Measurements from ENCODE around the gene OPN1MW3.
"Not testable (repeated sequence)": the region's sequence is repeated elsewhere in the genome, so short reads cannot be mapped to it uniquely, and the experiment has no call there.

OPN1MW3 gene

DNA sequence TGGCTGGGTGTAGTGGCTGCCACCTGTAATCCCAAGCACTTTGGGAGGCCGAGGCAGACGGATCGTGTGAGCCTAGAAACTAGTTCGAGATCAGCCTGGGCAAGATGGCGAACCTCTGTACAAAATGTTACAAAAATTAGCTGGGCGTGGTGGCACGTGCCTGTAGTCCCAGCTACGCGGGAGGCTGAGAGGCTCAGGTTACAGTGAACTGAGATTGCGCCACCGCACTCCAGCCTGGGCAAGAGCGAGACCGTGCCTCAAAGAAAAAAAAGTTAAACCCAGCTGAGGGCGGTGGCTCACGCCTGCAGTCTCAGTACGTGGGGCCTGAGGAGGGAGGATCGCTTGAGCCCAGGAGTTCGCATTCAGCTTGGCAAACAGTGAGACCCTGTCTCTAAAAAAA lies 39.3 kb downstream of the OPN1MW3 start:
- no peak for DNase-seq (ENCODE audit: low read depth)

DNA sequence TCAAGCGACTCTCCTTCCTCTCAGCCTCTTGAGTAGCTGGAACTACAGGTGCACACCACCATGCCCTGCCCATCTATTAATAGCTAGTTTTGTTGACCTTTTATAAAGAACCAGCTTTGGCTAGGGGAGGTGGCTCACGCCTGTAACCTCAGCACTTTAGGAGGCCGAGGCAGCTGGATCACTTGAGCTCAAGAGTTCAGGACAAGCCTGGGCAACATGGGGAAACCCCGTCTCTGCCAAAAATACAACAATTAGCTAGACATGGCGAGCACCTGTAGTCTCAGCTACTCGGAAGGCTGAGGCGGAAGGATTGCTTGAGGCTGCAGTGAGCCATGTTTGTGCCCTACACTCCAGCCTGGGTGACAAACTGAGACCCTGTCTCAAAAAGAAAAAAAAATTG lies 40.9 kb downstream of the OPN1MW3 start:
- no peak for DNase-seq (ENCODE audit: low read depth)

DNA sequence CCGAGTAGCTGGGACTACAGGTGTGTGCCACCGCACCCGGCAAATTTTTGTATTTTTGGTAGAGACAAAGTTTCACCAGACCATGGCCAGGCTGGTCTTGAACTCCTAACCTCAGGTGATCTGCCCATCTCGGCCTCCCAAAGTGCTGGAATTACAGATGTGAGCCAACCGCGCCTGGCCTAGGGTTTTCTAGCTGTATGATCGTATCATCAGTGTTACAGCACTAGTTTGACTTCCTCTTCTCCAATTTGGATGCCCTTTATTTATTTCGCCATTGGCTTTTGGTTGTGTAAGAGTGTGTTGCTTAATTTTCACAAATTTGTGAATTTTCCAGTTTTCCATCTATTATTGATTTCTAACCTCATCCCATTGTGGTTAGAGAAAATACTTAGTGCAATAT lies 43.4 kb downstream of the OPN1MW3 start:
- DNase-seq (ENCODE audit: low read depth) = no peak

DNA sequence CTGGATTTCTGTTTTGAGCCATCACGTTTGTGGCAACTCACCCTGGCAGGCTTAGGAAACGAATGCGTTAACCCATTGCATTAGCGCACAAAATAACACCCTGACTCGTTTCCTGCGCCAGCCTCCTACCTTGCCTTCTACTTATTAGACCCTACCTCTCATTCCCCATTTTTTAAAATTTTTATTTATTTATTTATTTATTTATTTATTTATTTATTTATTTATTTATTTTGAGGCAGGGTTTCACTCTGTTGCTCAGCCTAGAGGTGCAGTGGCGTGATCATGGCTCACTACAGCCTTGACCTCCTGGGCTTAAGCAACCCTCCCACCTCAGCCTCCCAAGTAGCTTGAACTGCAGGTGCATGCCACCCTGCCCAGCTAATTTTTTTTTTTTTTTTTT lies 45.6 kb downstream of the OPN1MW3 start:
- not testable (repeated sequence) for DNase-seq (ENCODE audit: low read depth)

DNA sequence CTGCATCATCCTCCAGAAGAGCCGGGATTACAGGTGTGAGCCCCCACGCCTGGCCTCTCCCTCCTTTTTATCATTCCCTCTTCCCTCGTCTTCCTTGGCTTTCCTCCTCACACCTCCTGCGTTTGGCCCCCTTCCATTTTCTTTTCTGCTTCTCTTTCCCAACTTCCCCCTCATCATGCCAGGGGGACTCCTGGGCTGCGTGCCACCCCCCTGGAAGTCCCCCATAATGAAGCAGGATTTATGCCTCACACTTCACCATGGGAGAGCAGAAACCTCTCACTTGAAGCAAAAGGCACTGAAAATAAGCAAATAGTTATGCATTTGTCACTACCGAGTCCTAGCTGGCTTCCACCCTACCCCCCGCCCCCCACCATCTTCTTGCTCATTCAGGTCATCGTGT lies 46.1 kb downstream of the OPN1MW3 start:
- DNase-seq (ENCODE audit: low read depth) = no peak

DNA sequence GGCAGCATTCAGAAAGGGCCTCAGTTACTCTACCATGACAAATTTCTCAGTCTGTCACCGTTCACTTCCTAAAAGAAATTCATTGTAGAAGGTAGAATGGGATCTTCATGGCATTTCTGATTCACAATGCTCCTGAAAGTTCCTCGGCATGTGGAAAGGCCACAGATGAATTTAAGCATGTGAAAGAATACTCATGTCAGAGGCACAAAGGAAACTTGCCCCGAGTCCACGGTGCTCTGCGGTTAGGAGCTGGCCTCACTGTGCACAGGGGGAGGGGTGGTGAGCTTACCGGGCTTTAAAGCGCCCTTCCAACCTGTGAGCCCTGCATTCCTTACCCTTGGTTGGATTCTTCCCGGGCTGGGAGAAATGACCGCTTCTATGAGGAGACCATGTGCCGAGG lies 47.5 kb downstream of the OPN1MW3 start:
- DNase-seq (ENCODE audit: low read depth) = no peak

DNA sequence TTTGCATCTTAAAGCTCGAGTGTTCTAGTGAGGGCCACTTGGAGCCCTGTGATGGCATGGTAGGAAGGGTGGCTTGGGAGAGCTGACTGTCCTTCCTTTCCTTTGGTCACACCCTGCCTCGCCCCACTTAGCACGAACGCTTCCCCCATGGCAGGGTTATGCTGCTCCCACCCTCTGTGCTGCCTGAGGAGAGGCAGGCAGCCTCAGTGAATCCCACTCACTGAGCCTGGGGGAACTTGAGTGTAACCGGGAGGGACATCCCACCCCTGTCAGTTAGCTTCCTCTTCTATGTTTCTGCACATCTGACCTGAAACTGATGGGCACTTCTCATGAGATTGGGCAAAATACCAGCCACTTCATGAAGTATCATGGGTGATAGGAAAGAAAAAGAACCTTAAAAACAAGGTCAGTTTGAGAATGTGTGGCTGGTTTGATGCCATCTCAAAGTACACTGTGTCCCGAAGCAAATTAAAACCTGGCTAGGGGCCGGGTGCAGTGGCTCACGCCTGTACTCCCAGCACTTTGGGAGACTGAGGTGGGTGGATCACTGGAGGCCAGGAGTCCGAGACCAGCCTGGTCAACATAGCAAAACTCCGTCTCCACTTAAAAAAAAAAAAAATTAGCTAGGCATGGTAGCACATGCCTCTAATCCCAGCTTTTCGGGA lies 48.3 kb downstream of the OPN1MW3 start:
- no peak for DNase-seq (ENCODE audit: low read depth)

DNA sequence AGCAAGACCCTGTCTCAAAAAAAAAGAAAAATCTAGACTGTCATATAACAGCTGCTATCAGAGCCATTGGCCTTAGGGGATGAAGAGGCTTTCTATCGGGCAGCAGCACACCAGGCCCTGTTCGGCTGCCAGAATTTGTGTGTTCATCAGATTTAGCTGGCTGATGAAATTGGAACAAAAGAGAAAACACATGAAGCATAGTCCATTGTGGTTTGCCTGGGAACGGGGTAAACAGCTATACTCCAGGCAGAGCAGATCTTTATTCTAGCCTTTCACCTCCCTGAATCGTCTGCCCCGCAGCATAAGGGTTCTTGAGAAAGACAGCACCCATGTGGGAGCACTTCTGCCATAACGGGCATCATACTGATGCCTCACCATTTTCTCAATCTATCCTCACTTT lies 49.8 kb downstream of the OPN1MW3 start:
- DNase-seq (ENCODE audit: low read depth) = no peak

DNA sequence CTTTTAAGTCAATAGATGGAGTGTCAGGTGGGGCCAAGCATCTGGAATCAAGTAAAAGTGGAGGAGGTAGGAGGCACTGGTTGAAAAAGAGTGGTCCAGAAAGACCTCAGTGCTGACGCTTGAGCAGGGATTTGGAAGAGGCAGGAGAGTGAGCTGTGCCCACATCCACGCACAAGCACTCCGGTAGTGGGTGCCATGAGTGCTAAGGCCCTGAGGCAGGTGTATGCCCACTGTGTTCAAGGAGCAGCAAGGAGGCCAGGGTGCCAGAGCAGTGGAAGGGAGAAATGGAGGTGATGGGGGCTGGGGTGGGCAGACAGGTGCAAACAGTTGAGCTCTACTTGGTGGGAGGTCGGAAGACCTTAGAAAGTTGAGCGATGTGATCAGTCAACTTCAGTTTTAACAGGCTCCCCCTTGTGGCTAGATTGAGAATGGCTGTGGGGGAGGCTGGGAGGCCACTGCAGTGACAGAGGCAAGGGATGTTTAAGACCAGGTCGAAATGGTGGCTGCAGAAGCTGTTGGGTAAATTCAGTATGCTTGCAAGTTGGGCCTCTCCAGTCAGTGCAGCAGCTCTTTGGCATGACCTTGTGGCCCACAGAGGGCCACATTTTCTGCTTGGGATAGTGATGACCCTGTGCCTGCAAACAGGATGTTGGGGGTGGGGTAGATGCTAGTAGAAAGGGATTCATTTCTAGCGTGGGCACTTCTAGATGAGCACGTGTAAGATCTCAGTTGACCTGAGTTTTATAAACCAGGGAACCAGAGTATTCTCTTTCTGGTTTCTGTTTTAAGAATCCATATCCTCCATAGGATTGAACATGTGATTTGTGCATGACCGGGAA lies 50.9 kb downstream of the OPN1MW3 start:
- peak; percentile 36 for DNase-seq (ENCODE audit: low read depth)

DNA sequence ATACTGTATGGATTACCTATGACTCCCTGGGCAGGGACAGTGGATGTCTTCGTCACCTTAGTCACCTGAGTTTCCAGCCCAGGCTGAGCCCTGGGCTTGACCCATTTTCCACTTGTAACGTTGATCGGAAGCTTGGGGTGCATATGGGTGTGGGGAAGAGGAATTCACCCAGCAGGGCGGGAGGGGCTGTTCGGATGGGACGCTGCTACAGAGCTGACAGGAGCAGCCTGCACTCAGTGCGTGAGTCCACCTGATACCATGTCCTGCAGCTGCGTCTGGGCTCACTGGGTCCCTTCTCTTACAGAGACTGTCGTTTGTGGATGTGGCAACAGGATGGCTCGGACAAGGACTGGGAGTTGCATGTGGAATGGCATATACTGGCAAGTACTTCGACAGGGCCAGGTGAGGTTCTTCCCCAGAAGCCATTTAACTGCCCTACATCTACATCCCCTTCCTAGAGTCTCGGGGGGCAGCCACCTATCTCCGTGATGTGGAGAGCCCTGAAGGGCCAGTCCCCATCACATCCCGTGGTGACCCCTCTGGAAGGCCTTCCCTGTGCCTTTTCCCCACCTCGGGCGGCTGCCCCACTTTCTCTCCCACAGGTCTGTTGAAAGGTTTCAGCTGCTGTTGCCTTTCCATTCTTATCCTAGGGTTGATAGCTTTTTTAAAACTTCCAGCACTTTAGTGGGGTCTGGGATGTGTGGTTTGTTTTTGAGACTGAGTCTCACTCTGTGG lies 51.8 kb downstream of the OPN1MW3 start:
- DNase-seq (ENCODE audit: low read depth) = no peak

DNA sequence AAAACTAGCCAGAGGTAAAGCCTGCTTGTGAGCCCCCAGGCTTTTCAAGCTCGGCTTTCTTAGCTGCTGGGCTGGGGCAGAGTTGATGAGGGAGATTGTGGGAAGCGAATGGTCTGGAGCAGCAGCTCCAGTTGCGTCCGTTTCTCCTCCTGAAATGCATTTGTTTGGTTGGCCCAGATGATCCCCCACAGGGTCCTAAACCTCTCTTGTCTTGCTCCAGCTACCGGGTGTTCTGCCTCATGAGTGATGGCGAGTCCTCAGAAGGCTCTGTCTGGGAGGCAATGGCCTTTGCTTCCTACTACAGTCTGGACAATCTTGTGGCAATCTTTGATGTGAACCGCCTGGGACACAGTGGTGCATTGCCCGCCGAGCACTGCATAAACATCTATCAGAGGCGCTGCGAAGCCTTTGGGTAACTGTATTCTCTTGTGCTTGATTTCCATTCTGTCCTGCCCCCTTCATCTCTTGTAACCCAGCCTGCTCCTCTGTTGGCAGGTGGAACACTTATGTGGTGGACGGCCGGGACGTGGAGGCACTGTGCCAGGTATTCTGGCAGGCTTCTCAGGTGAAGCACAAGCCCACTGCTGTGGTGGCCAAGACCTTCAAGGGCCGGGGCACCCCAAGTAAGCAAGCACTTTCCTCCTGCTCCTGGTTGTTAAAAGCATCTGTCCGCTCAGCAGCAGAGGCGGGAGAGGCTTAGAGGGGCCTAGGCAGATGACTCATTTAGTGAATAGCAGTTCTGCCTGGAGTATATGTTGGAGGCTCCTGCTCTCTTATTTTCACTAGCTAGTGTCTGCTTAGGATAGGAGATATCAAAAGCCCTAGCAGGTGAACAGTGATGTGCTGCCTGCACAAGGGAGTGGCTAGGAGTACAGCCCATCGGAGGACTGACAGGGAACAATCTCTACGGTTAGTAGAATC lies 53.5 kb downstream of the OPN1MW3 start:
- peak; percentile 26 for DNase-seq (ENCODE audit: low read depth)

DNA sequence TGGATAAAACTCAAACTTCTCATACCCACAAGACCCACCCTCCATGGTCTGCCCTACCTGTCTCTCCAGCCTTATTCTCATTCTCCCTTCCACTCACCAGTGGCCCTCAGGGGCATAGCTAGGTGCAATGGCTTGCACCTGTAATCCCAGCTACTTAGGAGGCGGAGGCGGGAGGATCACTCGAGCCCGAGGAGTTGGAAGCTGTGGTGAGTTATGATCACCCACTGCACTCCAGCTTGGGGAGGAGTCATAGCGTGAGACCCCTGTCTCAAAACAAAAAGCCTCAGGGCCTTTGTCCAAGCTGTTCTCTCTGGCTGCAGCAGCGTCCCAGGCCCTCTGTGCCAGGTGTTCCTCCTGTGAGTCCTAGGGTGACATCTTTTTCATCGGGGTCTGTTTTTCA lies 54.7 kb downstream of the OPN1MW3 start:
- no peak for DNase-seq (ENCODE audit: low read depth)

DNA sequence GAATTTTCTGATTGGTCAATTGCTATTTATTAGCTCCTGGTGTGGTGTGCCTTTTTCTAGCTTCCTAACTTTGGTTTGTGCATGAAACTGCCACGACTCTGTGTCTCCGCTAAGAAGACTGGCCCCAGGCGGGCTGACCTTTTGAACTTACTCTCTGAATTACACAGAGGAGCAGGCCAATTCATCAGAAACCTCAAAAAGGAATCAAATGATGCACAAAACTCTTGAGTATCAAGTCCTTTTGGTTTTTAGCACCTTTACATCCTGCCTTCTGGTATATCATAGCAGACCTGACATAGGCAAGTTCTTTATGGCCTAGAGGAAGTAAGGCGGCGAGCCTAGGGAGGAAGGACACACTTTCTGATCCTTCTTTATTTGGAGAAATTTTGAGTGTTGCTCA lies 55.8 kb downstream of the OPN1MW3 start:
- DNase-seq (ENCODE audit: low read depth) = no peak

DNA sequence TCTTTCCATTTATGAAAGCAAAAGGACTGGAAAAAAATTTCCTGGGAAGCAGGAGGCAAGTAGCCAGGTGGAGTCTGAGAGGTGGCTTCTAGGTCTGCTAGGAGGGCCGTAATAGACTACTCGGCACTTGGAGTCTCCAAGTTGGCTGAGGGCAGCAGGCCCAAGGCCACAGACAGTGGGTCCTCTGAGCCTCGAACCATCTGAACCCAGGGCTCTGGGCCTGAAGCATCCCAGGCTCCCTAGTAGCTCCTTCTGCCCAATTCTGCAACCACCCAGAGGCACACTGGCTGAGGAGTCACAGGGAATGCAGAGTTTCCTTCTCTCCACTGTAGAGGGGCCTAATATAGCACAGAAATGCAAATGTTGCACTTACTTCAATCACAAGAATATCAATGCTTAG lies 58.0 kb downstream of the OPN1MW3 start:
- DNase-seq (ENCODE audit: low read depth) = no peak

DNA sequence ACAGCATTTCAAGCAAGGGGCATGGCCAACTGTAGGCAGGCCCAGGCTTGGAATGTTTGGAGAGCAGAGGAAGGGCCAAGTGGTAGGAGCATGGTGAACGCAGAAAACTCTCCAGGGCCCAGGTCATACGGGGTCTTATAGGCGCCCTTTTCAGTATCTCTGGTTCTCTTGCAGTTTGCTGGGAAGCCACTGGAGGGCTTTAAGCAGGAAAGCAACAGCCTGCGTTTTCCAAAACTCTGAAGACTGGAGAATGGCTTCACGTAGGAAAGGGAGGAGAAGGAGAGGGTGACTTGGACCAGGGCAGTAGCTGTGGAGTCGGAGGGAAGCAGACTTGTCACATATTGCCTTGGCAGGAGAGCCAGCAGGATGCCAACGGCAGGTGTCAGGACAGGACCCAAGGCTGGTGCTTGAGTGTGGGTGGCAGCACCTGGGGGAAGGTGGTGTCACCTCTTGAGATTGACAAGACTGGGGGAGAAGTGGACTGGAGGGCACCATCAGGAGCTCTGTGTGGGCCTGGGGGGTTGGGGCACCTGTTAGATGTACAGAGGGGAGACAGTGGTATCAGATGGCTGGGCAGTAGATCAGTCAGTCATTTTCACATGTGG lies 60.1 kb downstream of the OPN1MW3 start:
- DNase-seq (ENCODE audit: low read depth) = peak; percentile 19

DNA sequence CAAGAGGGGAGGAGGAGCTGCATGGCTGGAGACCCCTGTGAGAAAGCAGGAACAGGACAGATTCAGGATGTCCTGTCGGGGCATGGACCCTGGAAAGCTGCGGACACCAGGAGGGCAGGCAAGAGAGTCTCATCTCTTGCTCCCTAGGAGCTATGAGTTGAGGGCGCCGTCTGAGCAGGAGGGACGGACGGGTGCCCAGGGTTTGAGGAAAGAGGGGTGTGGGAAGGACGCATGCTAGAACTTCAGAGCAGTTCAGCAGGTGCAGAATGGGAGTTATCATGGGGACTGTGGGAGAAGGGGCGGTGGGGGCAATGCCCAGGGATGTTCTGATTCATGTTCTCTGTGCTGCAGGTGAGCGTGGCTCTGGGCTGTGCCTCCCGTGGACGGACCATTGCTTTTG lies 63.0 kb downstream of the OPN1MW3 start:
- DNase-seq (ENCODE audit: low read depth) = no peak

Data from iris pigment epithelial cell (primary cell).